H9 (cell line): ENCODE data around the gene LRP5. TPM values are rescaled to one million over a fixed set of nuclear protein-coding genes. Genes with fewer than 3 reads are reported as not detected.
A peak's percentile ranks its signal among the peaks of the same experiment; 100 is the strongest.

Source experiments
- DNase-seq: peaks from one replicate; pipeline ENCODE4 v3.0.0-alpha.2; 2017
- H2AFZ ChIP-seq: one replicate; pipeline ENCODE4 v1.6.1; 2013; ENCODE audit warnings: mild to moderate bottlenecking, low read length, control low read depth, moderate library complexity
- H2AK5ac ChIP-seq: 2 replicates; pipeline ENCODE4 v1.6.1; 2013; ENCODE audit warnings: low read length, control low read depth, mixed read lengths; ENCODE audit not compliant: insufficient read length
- H2BK120ac ChIP-seq: one replicate; pipeline ENCODE4 v1.6.1; 2013; ENCODE audit warnings: low read depth, mild to moderate bottlenecking, low read length, control low read depth, inconsistent platforms; ENCODE audit not compliant: poor library complexity, severe bottlenecking
- H2BK12ac ChIP-seq: 2 replicates; pipeline ENCODE4 v1.6.1; 2013; ENCODE audit warnings: low read length, control low read depth, mixed read lengths, low read depth; ENCODE audit not compliant: insufficient read length
- H2BK15ac ChIP-seq: 2 replicates; pipeline ENCODE4 v1.6.1; 2013; ENCODE audit warnings: low read depth, low read length, control low read depth
- H2BK20ac ChIP-seq: one replicate; pipeline ENCODE4 v1.6.1; 2013; ENCODE audit warnings: low read depth, mild to moderate bottlenecking, low read length, control low read depth, inconsistent platforms; ENCODE audit not compliant: poor library complexity, severe bottlenecking
- H2BK5ac ChIP-seq: 2 replicates; pipeline ENCODE4 v1.6.1; 2013; ENCODE audit warnings: low read length, control low read depth, mixed read lengths; ENCODE audit not compliant: insufficient read length
- H3K14ac ChIP-seq: 2 replicates; pipeline ENCODE4 v1.6.1; 2013; ENCODE audit warnings: low read length, control low read depth; ENCODE audit not compliant: insufficient read depth
- H3K18ac ChIP-seq: 2 replicates; pipeline ENCODE4 v1.6.1; 2013; ENCODE audit warnings: low read depth, mild to moderate bottlenecking, mixed read lengths, low read length, control low read depth; ENCODE audit not compliant: insufficient read length
- H3K23ac ChIP-seq: 2 replicates; pipeline ENCODE4 v1.6.1; 2013; ENCODE audit warnings: low read length, control low read depth, mixed read lengths, low read depth; ENCODE audit not compliant: insufficient read length
- H3K23me2 ChIP-seq: 2 replicates; pipeline ENCODE4 v1.6.1; 2013; ENCODE audit warnings: low read depth, mild to moderate bottlenecking, mixed read lengths, low read length, control low read depth; ENCODE audit not compliant: insufficient read length, poor library complexity, severe bottlenecking
- H3K27ac ChIP-seq: 2 replicates; pipeline ENCODE4 v1.5.1; 2013; ENCODE audit warnings: low read length, control low read depth, mixed read lengths, low read depth; ENCODE audit not compliant: insufficient read length
- H3K27me3 ChIP-seq: 2 replicates; pipeline ENCODE4 v1.6.1; 2013; ENCODE audit warnings: low read length, control low read depth, inconsistent platforms; ENCODE audit not compliant: insufficient read depth
- H3K4ac ChIP-seq: 2 replicates; pipeline ENCODE4 v1.6.1; 2013; ENCODE audit warnings: low read depth, mild to moderate bottlenecking, control low read depth, inconsistent platforms, low read length, moderate library complexity
- H3K4me1 ChIP-seq: 2 replicates; pipeline ENCODE4 v1.6.1; 2013; ENCODE audit warnings: low read length, control low read depth, inconsistent platforms; ENCODE audit not compliant: insufficient read depth
- H3K4me2 ChIP-seq: 2 replicates; pipeline ENCODE4 v1.6.1; 2013; ENCODE audit warnings: low read length, control low read depth, mixed read lengths; ENCODE audit not compliant: insufficient read length, insufficient read depth
- H3K56ac ChIP-seq: 2 replicates; pipeline ENCODE4 v1.6.1; 2013; ENCODE audit warnings: low read depth, mild to moderate bottlenecking, mixed read lengths, low read length, control low read depth; ENCODE audit not compliant: insufficient read length
- H3K79me1 ChIP-seq: 2 replicates; pipeline ENCODE4 v1.6.1; 2013; ENCODE audit warnings: low read depth, mild to moderate bottlenecking, moderate library complexity, low read length, control low read depth, inconsistent platforms; ENCODE audit not compliant: insufficient read depth, poor library complexity, severe bottlenecking
- H3K79me2 ChIP-seq: 2 replicates; pipeline ENCODE4 v1.6.1; 2013; ENCODE audit warnings: low read length, control low read depth, inconsistent platforms; ENCODE audit not compliant: insufficient read depth
- H3K9ac ChIP-seq: 2 replicates; pipeline ENCODE4 v1.6.1; 2013; ENCODE audit warnings: low read length, control low read depth, mixed read lengths; ENCODE audit not compliant: insufficient read length; ENCODE audit errors: extremely low read depth
- H3K9me3 ChIP-seq: one replicate; pipeline ENCODE4 v1.6.1; 2013; ENCODE audit warnings: low read depth, low read length, inconsistent platforms; ENCODE audit not compliant: control insufficient read depth
- H3T11ph ChIP-seq: one replicate; pipeline ENCODE4 v1.6.1; 2013; ENCODE audit warnings: mild to moderate bottlenecking, low read length, control low read depth, inconsistent platforms
- H4K20me1 ChIP-seq: one replicate; pipeline ENCODE4 v1.6.1; 2013; ENCODE audit not compliant: control insufficient read depth, insufficient read length, insufficient read depth
- H4K5ac ChIP-seq: 2 replicates; pipeline ENCODE4 v1.6.1; 2013; ENCODE audit warnings: low read depth, mild to moderate bottlenecking, mixed read lengths, low read length, control low read depth; ENCODE audit not compliant: insufficient read length
- H4K8ac ChIP-seq: replicated peaks from 2 replicates; pipeline ENCODE4 v1.6.1; 2013; ENCODE audit warnings: low read length, control low read depth, mixed read lengths, low read depth; ENCODE audit not compliant: insufficient read length
- H4K91ac ChIP-seq: 2 replicates; pipeline ENCODE4 v1.6.1; 2013; ENCODE audit warnings: low read depth, mild to moderate bottlenecking, moderate library complexity, mixed read lengths, low read length, control low read depth; ENCODE audit not compliant: insufficient read length
- H3K27ac Mint-ChIP-seq, 3 experiments: 2 replicates in 2 of 3; 3 replicates in 1 of 3; pipeline ENCODE4 v1.8.0; 2020 to 2021; ENCODE audit warnings: mixed read lengths in 3 of 3, mild to moderate bottlenecking in 1 of 3, moderate library complexity in 1 of 3
- H3K27me3 Mint-ChIP-seq: 2 replicates; pipeline ENCODE4 v1.8.0; 2021; ENCODE audit warnings: low read depth, mild to moderate bottlenecking, moderate library complexity, mixed read lengths
- H3K36me3 Mint-ChIP-seq, 3 experiments: 2 replicates in 2 of 3; 3 replicates in 1 of 3; pipeline ENCODE4 v1.8.0; 2020 to 2021; ENCODE audit warnings: low read depth in 3 of 3, mixed read lengths in 3 of 3; ENCODE audit not compliant: insufficient read depth in 1 of 3
- H3K4me1 Mint-ChIP-seq, 2 experiments: 2 replicates each; pipeline ENCODE4 v1.8.0; 2020; ENCODE audit warnings: mixed read lengths in 2 of 2
- H3K4me3 Mint-ChIP-seq, 2 experiments: 2 replicates in 1 of 2; 3 replicates in 1 of 2; pipeline ENCODE4 v1.8.0; 2020 to 2021; ENCODE audit warnings: mild to moderate bottlenecking in 2 of 2, mixed read lengths in 2 of 2, moderate library complexity in 1 of 2
- H3K9me3 Mint-ChIP-seq, 2 experiments: 2 replicates in 1 of 2; 3 replicates in 1 of 2; pipeline ENCODE4 v1.8.0; 2020; ENCODE audit warnings: mild to moderate bottlenecking in 2 of 2, mixed read lengths in 2 of 2, moderate library complexity in 1 of 2
- CTCF ChIP-seq: fragments of 200-600 bp; sonication (generic); conservative IDR thresholded peaks from 3 replicates; pipeline ENCODE4 v1.8.0; 2021; ENCODE audit warnings: antibody characterized with exemption, mild to moderate bottlenecking
- WGBS: extraction: QIAGEN DNeasy Blood & Tissue Kit; methylation state at CpG from one replicate; pipeline ENCODE4 v1.1.7; 2013; ENCODE audit warnings: missing lambda C conversion rate, low lambda C conversion rate, mixed read lengths; ENCODE audit not compliant: insufficient read length; ENCODE audit errors: extremely low coverage; 5-methylcytosine and 5-hydroxymethylcytosine counted together
- total RNA-seq: library from RNA; stranded (reverse); gene quantifications from 2 replicates; pipeline ENCODE4 v1.2.1, GENCODE V29; 2021

LRP5 gene
- total RNA-seq, 1 experiment from 2014 or later: 38.4 TPM

- H3T11ph ChIP-seq: no peak overlapping the region
- peaks cover 5 to 11% (median 8%) of the 10 kb centered on the region in 3 experiments; a peak in 5 of 7 replicates for H3K36me3 Mint-ChIP-seq
- H4K5ac ChIP-seq: no peak overlapping the region
- no peaks in the 10 kb centered on the region for H3K9me3 Mint-ChIP-seq
- no peak overlapping the region for H2BK5ac ChIP-seq
- H2AFZ ChIP-seq: no peak overlapping the region
- H2BK12ac ChIP-seq: no peak overlapping the region
- no peak for TF ChIP-seq CTCF
- no peak overlapping the region for H2BK120ac ChIP-seq
- no peak overlapping the region for H2BK15ac ChIP-seq
- H3K79me1 ChIP-seq: no peaks in the 10 kb centered on the region
- H3K9me3 ChIP-seq: no peaks in the 10 kb centered on the region
- H2AK5ac ChIP-seq: no peak overlapping the region
- no peak overlapping the region for H3K4ac ChIP-seq
- no peak overlapping the region for H4K8ac ChIP-seq
- H3K9ac ChIP-seq: no peak overlapping the region
- H4K20me1 ChIP-seq: no peaks in the 10 kb centered on the region
- WGBS: no CpG with 5 or more reads among the region's 8 CpGs
- H3K4me3 Mint-ChIP-seq: no peak overlapping the region
- no peak overlapping the region for H3K18ac ChIP-seq
- no peak overlapping the region for H3K56ac ChIP-seq
- DNase-seq: no peak
- no peaks in the 10 kb centered on the region; the same call in 1 of the 2 replicates for H3K27me3 ChIP-seq
- no peak overlapping the region for H3K14ac ChIP-seq
- no peak overlapping the region for H3K4me2 ChIP-seq
- peaks cover 7 to 10% of the 10 kb centered on the region in 2 experiments for H3K4me1 Mint-ChIP-seq
- H3K27me3 Mint-ChIP-seq: no peaks in the 10 kb centered on the region
- no peaks in the 10 kb centered on the region for H3K79me2 ChIP-seq
- H4K91ac ChIP-seq: no peak overlapping the region
- 0 out of 7 replicates have a peak overlapping the region, but pooled peaks of 1 of the 3 experiments have one; percentile 53 for H3K27ac Mint-ChIP-seq
- H3K23ac ChIP-seq: no peak overlapping the region
- no peaks in the 10 kb centered on the region for H3K4me1 ChIP-seq
- no peak overlapping the region for H2BK20ac ChIP-seq
- no peak overlapping the region for H3K27ac ChIP-seq
- H3K23me2 ChIP-seq: no peaks in the 10 kb centered on the region
Measured at GRCh38 chr11:68385128-68385527, 72.7 kb downstream of the LRP5 start.
